HG03039 (cell line): ENCODE data around the gene CYSLTR1.
"Not testable (repeated sequence)": the region's sequence is repeated elsewhere in the genome, so short reads cannot be mapped to it uniquely, and the experiment has no call there.

Source experiments
- ATAC-seq: cut with Tn5 transposase; IDR thresholded peaks from one replicate; pipeline ENCODE4 v1.9.1; 2021; ENCODE audit warnings: mild to moderate bottlenecking, moderate library complexity; ENCODE audit not compliant: unreplicated experiment

Gene CYSLTR1

GRCh38 chrX:78226047-78226446, 101.4 kb downstream of the CYSLTR1 start:
- ATAC-seq: not testable (repeated sequence)
